HepG2 (cell line): ENCODE results near the gene KCNAB2. TPM values are rescaled to one million over a fixed set of nuclear protein-coding genes. Genes with fewer than 3 reads are reported as not detected.

Experiments used
- ATAC-seq: fragments of 200-7000 bp; cut with Tn5 transposase; 3 replicates; pipeline ENCODE4 v1.9.1; 2020; ENCODE audit warnings: mild to moderate bottlenecking, moderate library complexity
- BruUV-seq: library from RNA; stranded (reverse); fragments of 400-500 nt; replicated peaks from 2 replicates; lab custom pipeline; 2021; lab: Mats Ljungman, UMichigan
- CTCF ChIA-PET: fragments of 300-600 bp; formaldehyde crosslinking; extraction: SDS; loops from one replicate; lab custom pipeline; 2021; ENCODE audit warnings: low total read pairs, inconsistent platforms, low intra/inter-chr PET ratio; lab: Yijun Ruan, JAX
- POLR2A ChIA-PET: fragments of 350-600 bp; sonication (Branson Sonifier 250); formaldehyde crosslinking; loops from one replicate; lab custom pipeline; 2020; ENCODE audit warnings: antibody characterized with exemption, inconsistent platforms; lab: Yijun Ruan, JAX
- DNase-seq: peaks from one replicate; pipeline ENCODE4 v3.0.0-alpha.2; 2015; ENCODE audit warnings: low spot score
- FAIRE-seq: peaks from 3 replicates; lab custom pipeline; 2011; peaks lifted over from hg19 to GRCh38; lab: Jason Lieb, UNC
- H2AFZ ChIP-seq: one replicate; pipeline ENCODE4 v1.6.1; 2011; ENCODE audit warnings: low read length, inconsistent platforms
- H3K27ac ChIP-seq: fragments of 300-600 bp; 3 replicates; pipeline ENCODE4 v1.8.0; 2011; ENCODE audit warnings: mixed run types, mild to moderate bottlenecking, mixed read lengths, low read length, inconsistent platforms; ENCODE audit not compliant: insufficient read depth; ENCODE audit errors: extremely low read length
- H3K27me3 ChIP-seq, 2 experiments: fragments of 200-600 bp in 1 of 2; 2 replicates in 1 of 2; 3 replicates in 1 of 2; pipeline versions ENCODE4 v1.6.0 to v1.8.0; 2011; ENCODE audit warnings: low read length in 2 of 2, mild to moderate bottlenecking in 2 of 2, moderate library complexity in 2 of 2, inconsistent platforms in 1 of 2; ENCODE audit not compliant: insufficient read depth in 2 of 2, control insufficient read depth in 1 of 2
- H3K36me3 ChIP-seq, 2 experiments: fragments of 200-600 bp in 1 of 2; replicated peaks in 1 of 2; 2 replicates in 1 of 2; 3 replicates in 1 of 2; pipeline versions ENCODE4 v1.5.1 to v1.8.0; 2011; ENCODE audit warnings: low read length in 2 of 2, inconsistent platforms in 1 of 2; ENCODE audit not compliant: insufficient read depth in 2 of 2, control insufficient read depth in 1 of 2
- H3K4me1 ChIP-seq: 2 replicates; pipeline ENCODE4 v1.5.1; 2012; ENCODE audit warnings: low read length, inconsistent platforms; ENCODE audit not compliant: insufficient read depth
- H3K4me2 ChIP-seq: 2 replicates; pipeline ENCODE4 v1.6.0; 2011; ENCODE audit warnings: low read depth, low read length, inconsistent platforms
- H3K4me3 ChIP-seq, 3 experiments: fragments of 200-600 bp in 1 of 3; sonication (generic), shearing (Covaris generic) in 1 of 3; replicated peaks in 1 of 3; 2 replicates each; pipeline ENCODE4 v1.5.1; 2011 to 2016; ENCODE audit warnings: low read length in 3 of 3, inconsistent platforms in 2 of 3, low read depth in 2 of 3, mild to moderate bottlenecking in 2 of 3, control low read depth in 1 of 3, mixed read lengths in 1 of 3; ENCODE audit not compliant: insufficient read depth in 1 of 3
- H3K79me2 ChIP-seq: one replicate; pipeline ENCODE4 v1.6.1; 2011; ENCODE audit warnings: low read length, inconsistent platforms; ENCODE audit not compliant: insufficient read depth
- H3K9ac ChIP-seq: 2 replicates; pipeline ENCODE4 v1.6.0; 2011; ENCODE audit warnings: mild to moderate bottlenecking, low read depth, low read length, inconsistent platforms; ENCODE audit not compliant: insufficient read depth
- H3K9me3 ChIP-seq: 2 replicates; pipeline ENCODE4 v1.5.1; 2012; ENCODE audit warnings: mild to moderate bottlenecking, low read length
- H4K20me1 ChIP-seq: 2 replicates; pipeline ENCODE4 v1.6.0; 2011; ENCODE audit warnings: inconsistent platforms, mild to moderate bottlenecking, low read length, moderate library complexity; ENCODE audit not compliant: insufficient read depth
- ATF6 ChIP-seq: sonication (generic); formaldehyde crosslinking; conservative IDR thresholded peaks from 2 replicates; pipeline ENCODE4 v1.4.0; 2020; ENCODE audit warnings: missing genetic modification reagents
- CC2D1A ChIP-seq: sonication (generic); formaldehyde crosslinking; IDR thresholded peaks from 2 replicates; pipeline ENCODE4 v1.8.1; 2023; ENCODE audit warnings: mild to moderate bottlenecking, missing genetic modification reagents
- JARID2 ChIP-seq: sonication (generic); formaldehyde crosslinking; IDR thresholded peaks from 2 replicates; pipeline ENCODE4 v1.8.1; 2023; ENCODE audit warnings: missing genetic modification reagents, inconsistent platforms; ENCODE audit not compliant: insufficient replicate concordance
- MBD4 ChIP-seq: IDR thresholded peaks from 2 replicates; pipeline ENCODE4 v1.6.1; 2012; ENCODE audit warnings: low read length, inconsistent platforms, borderline replicate concordance
- MLLT10 ChIP-seq: sonication (generic); formaldehyde crosslinking; IDR thresholded peaks from 2 replicates; pipeline ENCODE4 v1.4.0; 2020; ENCODE audit warnings: missing genetic modification reagents
- MYNN ChIP-seq: sonication (generic); formaldehyde crosslinking; IDR thresholded peaks from 2 replicates; pipeline ENCODE4 v1.4.0; 2020; ENCODE audit warnings: mild to moderate bottlenecking, low read depth, missing genetic modification reagents
- NR3C1 ChIP-seq: sonication (generic); formaldehyde crosslinking; IDR thresholded peaks from 2 replicates; pipeline ENCODE4 v1.4.0; 2020; ENCODE audit warnings: missing genetic modification reagents
- ONECUT2 ChIP-seq: sonication (generic); formaldehyde crosslinking; IDR thresholded peaks from 2 replicates; pipeline ENCODE4 v1.4.0; 2020; ENCODE audit warnings: missing genetic modification reagents
- POLR2AphosphoS5 ChIP-seq: IDR thresholded peaks from 2 replicates; pipeline ENCODE4 v1.6.1; 2012; ENCODE audit warnings: low read depth, low read length
- RAD21 ChIP-seq: fragments of 450-650 bp; formaldehyde crosslinking; IDR thresholded peaks from 2 replicates; pipeline ENCODE4 v1.5.0; 2020; ENCODE audit warnings: mild to moderate bottlenecking
- RFX5 ChIP-seq: IDR thresholded peaks from 2 replicates; pipeline ENCODE4 v1.6.1; 2011; ENCODE audit warnings: low read depth, low read length, improper control_type of control experiment
- SATB2 ChIP-seq: sonication (generic); formaldehyde crosslinking; IDR thresholded peaks from 2 replicates; pipeline ENCODE4 v1.5.0; 2020; ENCODE audit warnings: missing genetic modification reagents
- STAG1 ChIP-seq: sonication (generic); formaldehyde crosslinking; IDR thresholded peaks from 2 replicates; pipeline ENCODE4 v1.4.0; 2020; ENCODE audit warnings: missing genetic modification reagents
- TFAP4 ChIP-seq: sonication (generic); IDR thresholded peaks from 2 replicates; pipeline ENCODE4 v1.6.1; 2016; ENCODE audit warnings: low read depth, borderline replicate concordance
- TRAFD1 ChIP-seq: sonication (generic); formaldehyde crosslinking; IDR thresholded peaks from 2 replicates; pipeline ENCODE4 v1.5.1; 2020; ENCODE audit warnings: missing genetic modification reagents, mild to moderate bottlenecking, borderline replicate concordance
- ZNF253 ChIP-seq: sonication (generic); formaldehyde crosslinking; IDR thresholded peaks from 2 replicates; pipeline ENCODE4 v1.8.0; 2022; ENCODE audit warnings: mild to moderate bottlenecking, missing genetic modification reagents, borderline replicate concordance
- ZNF451 ChIP-seq: sonication (generic); formaldehyde crosslinking; IDR thresholded peaks from 2 replicates; pipeline ENCODE4 v1.5.0; 2020; ENCODE audit warnings: mild to moderate bottlenecking, missing genetic modification reagents
- WGBS: methylation state at CpG from one replicate; pipeline ENCODE4 v1.1.6; 2017; ENCODE audit warnings: low lambda C conversion rate; 5-methylcytosine and 5-hydroxymethylcytosine counted together
- in situ Hi-C: cut with HindIII; loops from 2 replicates; pipeline ENCODE4 v1.10.0; 2017; ENCODE audit warnings: low pct_unique_long_range_greater_than_20kb; ENCODE audit not compliant: extremely low pct_ligation_motif_present
- intact Hi-C: fragments of 100-400 bp; cut with micrococcal nuclease; formaldehyde crosslinking; loops from one replicate; pipeline ENCODE4 v1.10.0; 2022; ENCODE audit not compliant: unreplicated experiment
- polyA plus RNA-seq, 8 experiments: library from polyadenylated mRNA; depleted of rRNA in 3 of 8; stranded (reverse) in 7 of 8; unstranded in 1 of 8; fragments of >200 nt; fragmentation: Illumina TruSeq in 4 of 8; extraction: Trizol in 4 of 8; gene quantifications; 2 replicates each; pipeline versions ENCODE4 v1.2.1 to v1.2.3, GENCODE V29; 2011 to 2016; ENCODE audit warnings: low read depth in 4 of 8, missing spikeins in 1 of 8, mixed read lengths in 1 of 8; ENCODE audit not compliant: insufficient read depth in 1 of 8
- total RNA-seq, 5 experiments: library from RNA; depleted of rRNA; stranded (reverse); fragments of >200 nt; fragmentation: Illumina TruSeq; extraction: Trizol; gene quantifications; 2 replicates each; pipeline ENCODE4 v1.2.3, GENCODE V29; 2016; ENCODE audit warnings: low read depth in 1 of 5

Gene KCNAB2
- total and polyA plus RNA-seq, 2 of the 13 experiments (the other 11 are each of a cell fraction or from before 2014, with no cell fraction given), result 6.2 to 8.8 TPM

- POLR2A ChIA-PET, result no interaction called here
- 100% methylated on average over 2 of the region's 12 CpGs for WGBS
- no peaks in the 10 kb centered on the region for H3K36me3 ChIP-seq
- ATAC-seq (no peak), DNase-seq (no peak), FAIRE-seq (no peak)
- TF ChIP-seq STAG1 (no peak), SATB2 (CRISPR knock-in tag) (no peak), MBD4 (no peak), POLR2AphosphoS5 (no peak), MYNN (CRISPR knock-in tag) (no peak), CC2D1A (CRISPR knock-in tag) (no peak), NR3C1 (CRISPR knock-in tag) (no peak), TRAFD1 (CRISPR knock-in tag) (no peak), MLLT10 (CRISPR knock-in tag) (no peak), ZNF253 (CRISPR knock-in tag) (no peak), JARID2 (no peak), ONECUT2 (CRISPR knock-in tag) (no peak), TFAP4 (no peak), RAD21 (CRISPR knock-in tag) (no peak), ATF6 (no peak), ZNF451 (CRISPR knock-in tag) (no peak), RFX5 (no peak)
- H3K79me2 ChIP-seq, result no peaks in the 10 kb centered on the region
- intact Hi-C loops (no loop called here), in situ Hi-C loops (no loop called here)
- peaks cover 0 to 4% of the 10 kb centered on the region in 2 experiments; a peak in 1 of 5 replicates for H3K27me3 ChIP-seq
- CTCF ChIA-PET, result no interaction called here
- H3K9me3 ChIP-seq, result no peaks in the 10 kb centered on the region
- H3K4me3 ChIP-seq, result no peak overlapping the region
- no peaks in the 10 kb centered on the region for H4K20me1 ChIP-seq
- no peak overlapping the region for H2AFZ ChIP-seq
- H3K4me2 ChIP-seq, result no peak overlapping the region
- H3K9ac ChIP-seq, result no peak overlapping the region
- BruUV-seq, result no TSS peak
- no peak overlapping the region for H3K27ac ChIP-seq
- H3K4me1 ChIP-seq, result peaks cover 49% of the 10 kb centered on the region
These were observed 38.8 kb upstream of the KCNAB2 start for GRCh38 chr1:6006882-6007281.
